HEK293 (cell line): ENCODE results near the gene DHX16.

Experiments
- GFI1B ChIP-seq: fragments of 450-650 bp; formaldehyde crosslinking; IDR thresholded peaks from 2 replicates; pipeline ENCODE4 v1.5.1; 2016; ENCODE audit warnings: missing biosample characterization, missing genetic modification characterization
- HIC1 ChIP-seq: fragments of 450-650 bp; formaldehyde crosslinking; IDR thresholded peaks from 2 replicates; pipeline ENCODE4 v1.5.1; 2016; ENCODE audit warnings: missing biosample characterization, missing genetic modification characterization
- INSM2 ChIP-seq: fragments of 450-650 bp; formaldehyde crosslinking; IDR thresholded peaks from 2 replicates; pipeline ENCODE4 v1.5.1; 2016; ENCODE audit warnings: missing biosample characterization, missing genetic modification characterization
- KLF8 ChIP-seq: fragments of 450-650 bp; formaldehyde crosslinking; IDR thresholded peaks from 2 replicates; pipeline ENCODE4 v1.5.1; 2016; ENCODE audit warnings: missing biosample characterization, missing genetic modification characterization
- MYNN ChIP-seq: fragments of 450-650 bp; formaldehyde crosslinking; IDR thresholded peaks from 2 replicates; pipeline ENCODE4 v1.5.1; 2016; ENCODE audit warnings: missing biosample characterization, missing genetic modification characterization, borderline replicate concordance
- PRDM6 ChIP-seq: fragments of 450-650 bp; formaldehyde crosslinking; IDR thresholded peaks from 2 replicates; pipeline ENCODE4 v1.5.1; 2017; ENCODE audit warnings: missing biosample characterization, missing genetic modification characterization
- ZBTB11 ChIP-seq: fragments of 450-650 bp; formaldehyde crosslinking; conservative IDR thresholded peaks from 2 replicates; pipeline ENCODE4 v1.5.1; 2016; ENCODE audit warnings: low read depth, missing biosample characterization, missing genetic modification characterization
- ZBTB8A ChIP-seq: fragments of 450-650 bp; formaldehyde crosslinking; IDR thresholded peaks from 2 replicates; pipeline ENCODE4 v1.5.1; 2016; ENCODE audit warnings: missing biosample characterization, missing genetic modification characterization
- ZEB2 ChIP-seq: fragments of 450-650 bp; formaldehyde crosslinking; IDR thresholded peaks from 2 replicates; pipeline ENCODE4 v1.5.1; 2016; ENCODE audit warnings: missing biosample characterization, missing genetic modification characterization
- ZFHX2 ChIP-seq: fragments of 450-650 bp; formaldehyde crosslinking; conservative IDR thresholded peaks from 2 replicates; pipeline ENCODE4 v1.5.1; 2016; ENCODE audit warnings: missing biosample characterization, missing genetic modification characterization
- ZIC2 ChIP-seq: fragments of 450-650 bp; formaldehyde crosslinking; IDR thresholded peaks from 2 replicates; pipeline ENCODE4 v1.5.1; 2016; ENCODE audit warnings: missing biosample characterization, missing genetic modification characterization
- ZNF155 ChIP-seq: fragments of 450-650 bp; formaldehyde crosslinking; IDR thresholded peaks from 2 replicates; pipeline ENCODE4 v1.5.1; 2016; ENCODE audit warnings: missing biosample characterization, missing genetic modification characterization
- ZNF174 ChIP-seq: fragments of 450-650 bp; formaldehyde crosslinking; IDR thresholded peaks from 2 replicates; pipeline ENCODE4 v1.5.0; 2017; ENCODE audit warnings: missing biosample characterization, mild to moderate bottlenecking, missing genetic modification characterization
- ZNF292 ChIP-seq: fragments of 450-650 bp; formaldehyde crosslinking; IDR thresholded peaks from 2 replicates; pipeline ENCODE4 v1.5.1; 2016; ENCODE audit warnings: low read depth, missing biosample characterization, missing genetic modification characterization, borderline replicate concordance
- ZNF416 ChIP-seq: fragments of 450-650 bp; formaldehyde crosslinking; IDR thresholded peaks from 2 replicates; pipeline ENCODE4 v1.5.1; 2016; ENCODE audit warnings: missing biosample characterization, missing genetic modification characterization
- ZNF423 ChIP-seq: fragments of 450-650 bp; formaldehyde crosslinking; IDR thresholded peaks from 2 replicates; pipeline ENCODE4 v1.5.1; 2016; ENCODE audit warnings: missing biosample characterization, missing genetic modification characterization
- ZNF473 ChIP-seq: fragments of 450-650 bp; formaldehyde crosslinking; IDR thresholded peaks from 2 replicates; pipeline ENCODE4 v1.5.1; 2017; ENCODE audit warnings: missing biosample characterization, missing genetic modification characterization
- ZNF48 ChIP-seq: fragments of 450-650 bp; formaldehyde crosslinking; IDR thresholded peaks from 2 replicates; pipeline ENCODE4 v1.5.1; 2016; ENCODE audit warnings: missing biosample characterization, missing genetic modification characterization
- ZNF518A ChIP-seq: fragments of 450-650 bp; formaldehyde crosslinking; conservative IDR thresholded peaks from 2 replicates; pipeline ENCODE4 v1.5.1; 2016; ENCODE audit warnings: low read depth, missing biosample characterization, missing genetic modification characterization
- ZNF530 ChIP-seq: fragments of 450-650 bp; formaldehyde crosslinking; IDR thresholded peaks from 2 replicates; pipeline ENCODE4 v1.5.1; 2016; ENCODE audit warnings: low read depth, missing biosample characterization, missing genetic modification characterization
- ZNF610 ChIP-seq: fragments of 450-650 bp; formaldehyde crosslinking; IDR thresholded peaks from 2 replicates; pipeline ENCODE4 v1.5.1; 2016; ENCODE audit warnings: missing biosample characterization, missing genetic modification characterization, borderline replicate concordance
- ZNF623 ChIP-seq: fragments of 450-650 bp; formaldehyde crosslinking; IDR thresholded peaks from 2 replicates; pipeline ENCODE4 v1.5.1; 2016; ENCODE audit warnings: missing biosample characterization, missing genetic modification characterization
- ZNF664 ChIP-seq: fragments of 450-650 bp; formaldehyde crosslinking; IDR thresholded peaks from 2 replicates; pipeline ENCODE4 v1.5.1; 2016; ENCODE audit warnings: missing biosample characterization, missing genetic modification characterization
- ZSCAN23 ChIP-seq: fragments of 450-650 bp; formaldehyde crosslinking; IDR thresholded peaks from 2 replicates; pipeline ENCODE4 v1.5.1; 2016; ENCODE audit warnings: missing biosample characterization, missing genetic modification characterization

The DHX16 gene

GRCh38 chr6:30717129-30717844 lies 44.5 kb upstream of the DHX16 start, which contains the start of gene MDC1 (continued):
- TF ChIP-seq ZEB2 (tag by site-specific recombination) (peak; percentile 100), ZFHX2 (peak; percentile 92), ZBTB11 (tag by site-specific recombination) (peak; percentile 28), ZNF174 (tag by site-specific recombination) (no peak), ZSCAN23 (tag by site-specific recombination) (peak; percentile 43; the same call in 1 of the 2 replicates), ZNF48 (no peak), ZBTB8A (tag by site-specific recombination) (peak; percentile 79), ZNF664 (no peak), ZNF530 (tag by site-specific recombination) (no peak), ZNF610 (tag by site-specific recombination) (peak; percentile 57), KLF8 (peak; percentile 95), ZNF623 (tag by site-specific recombination) (peak; percentile 10; the same call in 1 of the 2 replicates), ZNF155 (tag by site-specific recombination) (no peak), ZNF292 (tag by site-specific recombination) (no peak), HIC1 (tag by site-specific recombination) (peak; percentile 95), ZNF423 (tag by site-specific recombination) (peak; percentile 86; the same call in 1 of the 2 replicates), MYNN (no peak), ZNF473 (tag by site-specific recombination) (no peak), INSM2 (tag by site-specific recombination) (peak; percentile 92), ZIC2 (tag by site-specific recombination) (peak; percentile 66), PRDM6 (tag by site-specific recombination) (no peak), ZNF416 (tag by site-specific recombination) (no peak), GFI1B (tag by site-specific recombination) (no peak), ZNF518A (peak; percentile 35; the same call in 1 of the 2 replicates)
